ENCODE measurements around the gene MOB1A.

DNA sequence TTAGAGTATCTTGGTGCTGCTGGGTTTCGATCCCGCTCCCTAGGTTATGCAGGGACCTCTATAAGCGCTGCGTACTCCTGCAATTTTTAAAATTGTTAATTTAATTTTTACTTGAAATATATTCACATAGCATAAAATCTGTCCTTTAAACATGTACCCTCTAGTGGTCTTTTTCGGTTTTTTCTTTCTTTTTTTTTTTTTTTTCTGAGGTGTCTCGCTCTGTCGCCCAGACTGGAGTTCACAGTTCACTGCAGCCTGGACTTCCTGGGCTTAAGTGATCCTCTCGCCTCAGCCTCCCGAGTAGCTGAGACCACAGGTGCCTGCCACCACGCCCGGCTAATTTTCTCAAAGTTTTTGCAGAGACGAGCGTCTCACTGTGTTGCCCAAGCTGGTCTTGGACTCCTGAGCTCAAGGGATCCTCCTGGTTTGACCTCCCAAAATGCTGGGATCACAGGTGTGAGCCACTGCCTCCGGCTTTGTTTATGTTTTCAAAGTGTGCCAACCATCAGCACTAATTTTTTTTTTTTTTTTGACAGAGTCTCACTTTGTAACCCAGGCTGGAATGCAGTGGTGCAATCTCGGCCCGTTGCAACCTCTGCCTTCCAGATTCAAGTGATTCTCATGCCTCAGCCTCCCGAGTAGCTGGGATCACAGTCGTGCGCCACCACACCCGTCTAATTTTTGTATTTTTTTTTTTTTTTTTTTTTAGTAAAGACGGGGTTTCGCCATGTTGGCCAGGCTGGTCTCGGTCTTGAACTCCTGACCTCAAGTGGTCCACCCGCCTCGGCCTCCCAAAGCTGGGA is 585 bp upstream of the MOB1A start:
- TF ChIP-seq POLR2A (IDR thresholded peaks at IDR 0.05; ENCODE audit: low read depth, low read length) (no peak), POLR2AphosphoS5 (IDR thresholded peaks at IDR 0.05; ENCODE audit: low read depth, low read length) (no peak), TAF1 (IDR thresholded peaks at IDR 0.05; ENCODE audit: borderline replicate concordance, low read depth, low read length) (no peak)

Data from GM12892 (cell line).